Esophagus muscularis mucosa (tissue), 4 donors: ENCODE data around the gene IGSF5. TPM values are rescaled to one million over a fixed set of nuclear protein-coding genes. Genes with fewer than 3 reads are reported as not detected.
"Not testable (repeated sequence)": the region's sequence is repeated elsewhere in the genome, so short reads cannot be mapped to it uniquely, and the experiment has no call there.

Experiments used
- DNase-seq: peaks from one replicate; pipeline ENCODE4 v3.0.0-alpha.2; 2017; ENCODE audit errors: extremely low spot score
- H3K27ac ChIP-seq, 4 donors: fragments of 200-600 bp; sonication (generic); replicated peaks in 1 of 4; 1 replicate in 3 of 4; 2 replicates in 1 of 4; pipeline ENCODE4 v1.5.1; 2016 to 2019; ENCODE audit warnings: mild to moderate bottlenecking in 1 of 4
- H3K27me3 ChIP-seq, 4 donors: fragments of 200-600 bp; sonication (generic); one replicate each; pipeline versions ENCODE4 v1.5.1 to v1.6.0; 2016 to 2019
- H3K36me3 ChIP-seq, 4 donors: fragments of 200-600 bp; sonication (generic); one replicate each; pipeline ENCODE4 v1.5.1; 2016 to 2019
- H3K4me1 ChIP-seq, 4 donors: fragments of 200-600 bp; sonication (generic); one replicate each; pipeline ENCODE4 v1.5.1; 2016 to 2019
- H3K4me3 ChIP-seq, 4 donors: fragments of 200-600 bp; sonication (generic); 1 replicate in 2 of 4; 2 replicates in 2 of 4; pipeline ENCODE4 v1.5.1; 2016 to 2019; ENCODE audit warnings: mild to moderate bottlenecking in 4 of 4, moderate library complexity in 1 of 4
- H3K9me3 ChIP-seq, 4 donors: fragments of 200-600 bp; sonication (generic); 1 replicate in 3 of 4; 2 replicates in 1 of 4; pipeline ENCODE4 v1.5.1; 2016 to 2019
- EP300 ChIP-seq: sonication (generic); formaldehyde crosslinking; IDR thresholded peaks from one replicate; pipeline ENCODE4 v1.6.1; 2017; ENCODE audit warnings: antibody characterized with exemption
- POLR2A ChIP-seq: fragments of 450-650 bp; IDR thresholded peaks from one replicate; pipeline ENCODE4 v1.6.1; 2017; ENCODE audit warnings: antibody characterized with exemption, moderate library complexity, mild to moderate bottlenecking, low read depth
- POLR2AphosphoS5 ChIP-seq, 2 donors: sonication (generic); formaldehyde crosslinking; IDR thresholded peaks; one replicate each; pipeline ENCODE4 v1.6.1; 2017; ENCODE audit warnings: antibody characterized with exemption in 2 of 2
- WGBS: methylation state at CpG from one replicate; pipeline ENCODE4 v1.1.5; 2018; 5-methylcytosine and 5-hydroxymethylcytosine counted together
- intact Hi-C: fragments of 100-400 bp; cut with DNase I; formaldehyde crosslinking; loops from one replicate; pipeline ENCODE4 v1.15.1; 2023
- total RNA-seq, 4 donors: library from RNA; depleted of rRNA; stranded (reverse); fragments of >200 nt; gene quantifications; one replicate each; pipeline versions ENCODE4 v1.1.0 to v1.2.1, GENCODE V29; 2016
- TF ChIP-seq, protein P1 (sequence below), 3 experiments: fragments of 200-600 bp in 2 of 3; fragments of 450-650 bp in 1 of 3; sonication (generic) in 2 of 3; IDR thresholded peaks; one replicate each; pipeline ENCODE4 v1.5.1; 2017 to 2019; ENCODE audit warnings: antibody characterized with exemption in 3 of 3, mild to moderate bottlenecking in 2 of 3, moderate library complexity in 1 of 3

IGSF5 gene
- total RNA-seq, 4 donors from 2014 or later: not detected

DNA sequence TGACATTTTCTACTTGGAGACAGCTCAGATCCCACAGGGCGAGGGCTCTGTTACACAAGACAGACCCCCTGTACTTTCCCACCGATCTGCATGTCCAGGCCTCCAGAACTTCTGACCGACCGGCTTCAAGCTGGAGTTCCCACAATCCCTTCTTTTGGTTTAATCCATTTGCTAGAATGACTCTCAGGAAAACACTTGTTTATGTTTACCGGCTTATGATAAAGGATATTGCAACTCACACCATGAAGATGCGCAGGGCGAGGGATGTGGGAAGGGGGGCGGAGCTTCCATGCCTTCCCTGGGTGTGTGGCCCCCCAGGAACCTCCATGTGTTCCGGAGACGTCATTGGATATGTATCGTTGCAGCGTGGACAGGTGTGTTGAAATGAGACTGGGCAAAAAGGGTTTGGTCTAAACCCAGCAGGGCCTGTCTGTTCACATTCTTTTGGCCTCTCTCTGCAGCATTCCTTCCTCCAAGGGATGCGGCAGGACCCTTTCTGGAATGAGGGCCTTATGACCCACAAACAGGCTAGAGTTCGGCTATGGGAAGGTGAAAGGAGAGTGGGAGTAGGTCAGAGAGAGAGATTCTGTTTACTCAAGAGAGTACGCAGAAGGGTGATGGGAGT is 7.5 kb upstream of the IGSF5 start:
- 95% methylated on average over 15 of the region's 15 CpGs for WGBS
- Histone ChIP-seq H3K4me3 (no peak overlapping the region), H3K4me1 (no peaks in the 10 kb centered on the region), H3K36me3 (no peaks in the 10 kb centered on the region), H3K9me3 (no peaks in the 10 kb centered on the region), H3K27me3 (no peaks in the 10 kb centered on the region), H3K27ac (no peak overlapping the region)
- intact Hi-C loops: no loop called here
- no peak for DNase-seq
- TF ChIP-seq EP300: no peak
- TF ChIP-seq, protein P1, sequence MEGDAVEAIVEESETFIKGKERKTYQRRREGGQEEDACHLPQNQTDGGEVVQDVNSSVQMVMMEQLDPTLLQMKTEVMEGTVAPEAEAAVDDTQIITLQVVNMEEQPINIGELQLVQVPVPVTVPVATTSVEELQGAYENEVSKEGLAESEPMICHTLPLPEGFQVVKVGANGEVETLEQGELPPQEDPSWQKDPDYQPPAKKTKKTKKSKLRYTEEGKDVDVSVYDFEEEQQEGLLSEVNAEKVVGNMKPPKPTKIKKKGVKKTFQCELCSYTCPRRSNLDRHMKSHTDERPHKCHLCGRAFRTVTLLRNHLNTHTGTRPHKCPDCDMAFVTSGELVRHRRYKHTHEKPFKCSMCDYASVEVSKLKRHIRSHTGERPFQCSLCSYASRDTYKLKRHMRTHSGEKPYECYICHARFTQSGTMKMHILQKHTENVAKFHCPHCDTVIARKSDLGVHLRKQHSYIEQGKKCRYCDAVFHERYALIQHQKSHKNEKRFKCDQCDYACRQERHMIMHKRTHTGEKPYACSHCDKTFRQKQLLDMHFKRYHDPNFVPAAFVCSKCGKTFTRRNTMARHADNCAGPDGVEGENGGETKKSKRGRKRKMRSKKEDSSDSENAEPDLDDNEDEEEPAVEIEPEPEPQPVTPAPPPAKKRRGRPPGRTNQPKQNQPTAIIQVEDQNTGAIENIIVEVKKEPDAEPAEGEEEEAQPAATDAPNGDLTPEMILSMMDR (IDR thresholded peaks at IDR 0.05): no peak
- no peak for TF ChIP-seq POLR2A
- no peak for TF ChIP-seq POLR2AphosphoS5 (IDR thresholded peaks at IDR 0.05)

DNA sequence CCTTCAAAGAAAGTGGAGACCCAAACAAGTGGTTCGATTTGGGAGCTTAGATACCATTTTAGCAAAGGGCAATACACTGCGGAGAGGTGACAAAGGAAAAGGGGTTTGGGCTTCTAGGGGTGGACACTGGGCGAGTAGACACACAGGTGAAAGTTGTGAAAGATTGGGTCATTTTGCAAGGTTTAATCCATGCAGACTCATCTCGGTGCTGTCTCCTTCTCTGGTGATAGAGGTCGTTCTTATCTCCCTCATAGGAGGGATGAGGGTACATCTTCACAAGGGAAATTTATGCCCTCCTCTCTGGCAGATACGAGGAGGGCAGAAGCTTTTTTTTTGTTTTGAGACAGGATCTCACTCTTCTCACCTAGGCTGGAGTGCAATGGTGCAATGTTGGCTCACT is 6.4 kb upstream of the IGSF5 start:
- intact Hi-C loops: no loop called here

DNA sequence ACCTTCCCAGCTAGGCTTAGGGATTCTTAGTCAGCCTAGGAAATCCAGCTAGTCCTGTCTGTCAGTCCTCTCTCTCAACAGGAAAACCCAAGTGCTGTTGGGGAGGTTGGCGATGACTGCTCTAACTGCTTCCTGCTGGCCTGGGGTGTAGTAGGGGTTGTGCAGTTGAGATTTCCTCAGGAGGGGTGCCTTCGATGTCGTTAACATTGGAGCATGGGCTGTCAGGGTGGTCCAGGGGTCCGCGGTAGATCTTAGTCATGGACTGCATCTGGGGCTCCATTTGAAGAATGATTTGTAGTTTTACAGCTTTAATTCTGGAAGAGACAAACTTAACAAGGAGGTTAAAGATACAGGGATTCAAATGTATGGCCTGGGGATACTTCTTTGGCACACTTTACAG is 5.5 kb upstream of the IGSF5 start:
- H3K4me3 ChIP-seq, H3K36me3 ChIP-seq, H3K4me1 ChIP-seq, H3K27me3 ChIP-seq, DNase-seq, intact Hi-C loops, H3K9me3 ChIP-seq, H3K27ac ChIP-seq: not testable (repeated sequence)
- WGBS: 96% methylated on average over 5 of the region's 5 CpGs

More for the DNA sequence above, 6.4 kb upstream of the IGSF5 start:
- no peak for TF ChIP-seq EP300
- no peak for TF ChIP-seq POLR2A
- TF ChIP-seq, protein P1 (IDR thresholded peaks at IDR 0.05): no peak
- TF ChIP-seq POLR2AphosphoS5 (IDR thresholded peaks at IDR 0.05): no peak
- no peak for DNase-seq
- no peaks in the 10 kb centered on the region for H3K4me1 ChIP-seq
- no peaks in the 10 kb centered on the region for H3K36me3 ChIP-seq
- 81% methylated on average over 6 of the region's 6 CpGs for WGBS
- H3K27me3 ChIP-seq: no peaks in the 10 kb centered on the region
- H3K9me3 ChIP-seq: no peaks in the 10 kb centered on the region
- H3K4me3 ChIP-seq: no peak overlapping the region
- H3K27ac ChIP-seq: no peak overlapping the region

DNA sequence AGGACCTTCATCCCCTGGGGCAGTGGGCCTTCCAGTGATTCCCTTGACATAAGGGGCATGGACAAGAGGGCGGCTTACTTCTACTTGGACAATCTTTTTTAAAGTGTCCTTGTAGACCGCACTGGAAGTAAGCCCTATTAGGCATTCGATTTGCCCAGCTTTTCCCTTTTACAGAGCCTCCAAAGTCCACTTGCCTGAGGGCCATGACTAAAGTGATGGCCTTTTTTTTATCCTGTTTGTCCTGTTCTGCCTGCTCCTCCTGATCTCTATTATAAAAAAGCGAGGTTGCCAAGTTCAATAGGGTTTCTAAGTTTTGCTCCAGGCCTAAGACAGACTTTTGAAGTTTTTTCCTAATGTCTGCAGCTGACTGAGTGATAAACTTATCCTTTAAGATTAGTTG is 2.4 kb upstream of the IGSF5 start:
- H3K9me3 ChIP-seq, intact Hi-C loops, DNase-seq, H3K27me3 ChIP-seq, H3K4me1 ChIP-seq, H3K36me3 ChIP-seq, H3K4me3 ChIP-seq, H3K27ac ChIP-seq: not testable (repeated sequence)
- WGBS: 96% methylated on average over 4 of the region's 4 CpGs

DNA sequence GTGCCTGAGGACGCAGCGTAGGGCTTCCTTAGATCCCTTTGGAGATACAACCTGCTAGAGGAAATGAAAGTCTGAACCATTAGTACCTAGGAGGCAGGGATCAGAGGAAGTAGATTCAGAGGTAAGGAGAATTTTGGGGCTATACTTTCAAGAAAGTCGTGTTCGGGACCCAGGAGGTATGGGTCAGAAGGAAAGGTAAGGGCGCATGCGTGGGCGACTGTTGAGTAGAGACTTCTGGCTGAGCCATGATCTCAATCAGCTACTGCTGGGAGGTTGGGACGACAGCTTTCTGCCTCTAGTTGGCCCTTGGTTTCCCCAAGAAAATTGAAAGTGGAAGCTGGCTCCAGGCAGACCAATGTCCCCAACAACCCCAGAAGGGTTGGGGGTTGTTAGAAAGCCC is 349 bp downstream of the IGSF5 start:
- H3K27ac ChIP-seq, intact Hi-C loops, H3K4me1 ChIP-seq, H3K36me3 ChIP-seq, H3K9me3 ChIP-seq, H3K4me3 ChIP-seq, DNase-seq, H3K27me3 ChIP-seq: not testable (repeated sequence)
- 93% methylated on average over 8 of the region's 8 CpGs for WGBS

DNA sequence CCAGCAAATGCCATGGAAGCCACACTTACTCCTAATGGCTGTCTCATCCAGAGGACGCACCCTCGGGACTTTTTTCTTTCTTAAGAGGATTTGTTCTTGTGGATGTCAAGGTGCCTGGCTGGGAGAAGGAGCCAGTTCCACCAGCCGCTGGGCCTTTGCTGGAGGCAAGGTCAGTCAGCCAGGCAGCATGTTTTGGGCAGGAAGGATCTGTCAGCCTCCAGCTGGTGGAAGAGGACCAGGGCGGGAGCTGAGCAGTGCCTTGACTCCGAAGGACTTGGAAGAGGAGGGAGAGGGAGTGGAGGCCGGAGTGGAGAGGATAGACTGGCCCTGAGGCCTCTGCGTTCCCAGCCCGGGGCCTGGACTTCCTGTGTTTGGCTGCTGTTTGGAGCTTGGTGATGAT is 5.7 kb downstream of the IGSF5 start:
- Histone ChIP-seq H3K36me3 (no peaks in the 10 kb centered on the region), H3K4me3 (no peak overlapping the region), H3K27ac (no peak overlapping the region), H3K27me3 (no peaks in the 10 kb centered on the region), H3K9me3 (peaks cover 0 to 12% (median 6%) of the 10 kb centered on the region in 4 donors), H3K4me1 (no peaks in the 10 kb centered on the region)
- TF ChIP-seq EP300 (no peak), POLR2A (no peak), POLR2AphosphoS5 (IDR thresholded peaks at IDR 0.05) (no peak)
- TF ChIP-seq, protein P1 (IDR thresholded peaks at IDR 0.05): no peak
- DNase-seq: no peak
- 66% methylated on average over 8 of the region's 8 CpGs for WGBS
- intact Hi-C loops: no loop called here
